ENCODE measurements around the gene MYBBP1A.

The MYBBP1A gene

DNA sequence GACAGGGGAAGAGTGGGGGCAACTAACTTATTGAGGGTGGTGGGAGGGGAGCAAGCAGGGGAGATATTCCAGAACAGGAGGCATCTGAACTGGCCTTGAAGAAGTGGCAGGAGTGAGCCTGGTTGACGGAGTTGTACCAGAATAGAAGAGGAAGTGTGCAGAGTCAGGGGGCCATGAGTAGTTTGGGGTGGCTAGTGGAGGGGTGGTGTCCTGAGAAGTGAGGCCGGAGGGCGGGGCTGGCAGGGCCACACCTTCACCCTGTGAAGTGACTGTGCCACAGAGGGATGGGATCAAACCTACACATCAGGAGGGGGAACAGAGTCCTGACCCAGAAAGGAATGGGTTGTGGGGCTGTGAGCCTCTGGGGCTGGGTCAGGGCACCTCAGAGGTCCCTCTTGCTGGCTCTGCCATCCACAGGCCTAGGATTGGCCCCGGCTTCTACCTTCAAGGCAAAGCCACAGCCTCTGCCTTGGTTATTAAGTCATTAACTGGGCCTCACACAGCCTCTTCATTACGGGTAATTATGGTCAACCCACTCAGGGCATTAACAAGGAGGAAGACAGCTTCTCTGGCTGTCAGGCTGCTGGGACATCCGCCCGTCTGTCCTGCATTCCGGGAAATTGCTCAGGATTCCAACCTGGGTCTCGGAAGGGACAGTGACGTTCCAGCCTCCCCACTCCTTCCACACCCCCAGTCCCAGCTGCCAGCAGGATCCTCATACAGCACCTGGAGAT, 43.8 kb downstream of the MYBBP1A start:
- peaks cover 6% of the 10 kb centered on the region; the same call in 1 of the 2 replicates for H3K4me1 ChIP-seq (ENCODE audit: control insufficient read depth, low read length)
- no peak overlapping the region for H3K4me3 ChIP-seq (ENCODE audit: low read length)
- no peaks in the 10 kb centered on the region for H3K79me2 ChIP-seq (ENCODE audit: control insufficient read depth, low read length)
- H3K27me3 ChIP-seq (ENCODE audit: control insufficient read depth, low read length), result no peaks in the 10 kb centered on the region
- no peaks in the 10 kb centered on the region for H3F3A ChIP-seq (ENCODE audit: control insufficient read depth, insufficient read depth)
- no peak for TF ChIP-seq EZH2phosphoT487 (IDR thresholded peaks at IDR 0.05; ENCODE audit: borderline replicate concordance, low read length)
- TF ChIP-seq, protein P1, sequence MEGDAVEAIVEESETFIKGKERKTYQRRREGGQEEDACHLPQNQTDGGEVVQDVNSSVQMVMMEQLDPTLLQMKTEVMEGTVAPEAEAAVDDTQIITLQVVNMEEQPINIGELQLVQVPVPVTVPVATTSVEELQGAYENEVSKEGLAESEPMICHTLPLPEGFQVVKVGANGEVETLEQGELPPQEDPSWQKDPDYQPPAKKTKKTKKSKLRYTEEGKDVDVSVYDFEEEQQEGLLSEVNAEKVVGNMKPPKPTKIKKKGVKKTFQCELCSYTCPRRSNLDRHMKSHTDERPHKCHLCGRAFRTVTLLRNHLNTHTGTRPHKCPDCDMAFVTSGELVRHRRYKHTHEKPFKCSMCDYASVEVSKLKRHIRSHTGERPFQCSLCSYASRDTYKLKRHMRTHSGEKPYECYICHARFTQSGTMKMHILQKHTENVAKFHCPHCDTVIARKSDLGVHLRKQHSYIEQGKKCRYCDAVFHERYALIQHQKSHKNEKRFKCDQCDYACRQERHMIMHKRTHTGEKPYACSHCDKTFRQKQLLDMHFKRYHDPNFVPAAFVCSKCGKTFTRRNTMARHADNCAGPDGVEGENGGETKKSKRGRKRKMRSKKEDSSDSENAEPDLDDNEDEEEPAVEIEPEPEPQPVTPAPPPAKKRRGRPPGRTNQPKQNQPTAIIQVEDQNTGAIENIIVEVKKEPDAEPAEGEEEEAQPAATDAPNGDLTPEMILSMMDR (IDR thresholded peaks at IDR 0.05; ENCODE audit: low read depth, low read length, poor library complexity, severe bottlenecking), result no peak
- no peaks in the 10 kb centered on the region for H4K20me1 ChIP-seq (ENCODE audit: control insufficient read depth, insufficient read depth, low read depth, low read length)
- H3K4me2 ChIP-seq (ENCODE audit: low read length), result no peak overlapping the region
- no peak overlapping the region for H3K27ac ChIP-seq (ENCODE audit: low read depth, low read length)
- H3K9me2 ChIP-seq (replicated peaks; ENCODE audit: control insufficient read depth, low read length), result no peaks in the 10 kb centered on the region
- H3K9me3 ChIP-seq (ENCODE audit: control insufficient read depth, insufficient read depth, low read length), result no peaks in the 10 kb centered on the region
- H3K36me3 ChIP-seq (ENCODE audit: control insufficient read depth, low read length), result no peaks in the 10 kb centered on the region

DNA sequence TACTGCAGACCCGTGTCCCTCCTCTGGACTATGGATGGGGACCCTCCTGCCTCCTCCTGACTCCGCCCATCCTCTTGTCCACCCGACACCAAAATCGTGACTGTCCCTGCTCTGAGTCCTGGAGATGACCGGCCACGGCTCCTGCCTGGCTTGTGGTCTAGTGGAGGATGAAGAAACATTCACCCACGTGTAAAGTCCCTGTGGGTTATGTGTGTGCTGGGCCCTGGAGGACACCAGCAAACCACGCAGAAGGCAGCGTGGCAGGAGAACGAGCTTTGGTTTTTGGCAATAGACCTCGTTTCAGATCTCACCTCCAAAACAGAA, 44.6 kb downstream of the MYBBP1A start:
- Histone ChIP-seq H3K9me2 (replicated peaks; ENCODE audit: control insufficient read depth, low read length) (no peaks in the 10 kb centered on the region), H4K20me1 (ENCODE audit: control insufficient read depth, insufficient read depth, low read depth, low read length) (no peaks in the 10 kb centered on the region), H3K79me2 (ENCODE audit: control insufficient read depth, low read length) (no peaks in the 10 kb centered on the region), H3K36me3 (ENCODE audit: control insufficient read depth, low read length) (no peaks in the 10 kb centered on the region), H3K4me1 (ENCODE audit: control insufficient read depth, low read length) (peaks cover 6% of the 10 kb centered on the region; the same call in 1 of the 2 replicates), H3K9me3 (ENCODE audit: control insufficient read depth, insufficient read depth, low read length) (no peaks in the 10 kb centered on the region), H3K27ac (ENCODE audit: low read depth, low read length) (no peak overlapping the region), H3F3A (ENCODE audit: control insufficient read depth, insufficient read depth) (no peaks in the 10 kb centered on the region), H3K27me3 (ENCODE audit: control insufficient read depth, low read length) (no peaks in the 10 kb centered on the region), H3K4me2 (ENCODE audit: low read length) (no peak overlapping the region), H3K4me3 (ENCODE audit: low read length) (no peak overlapping the region)
- TF ChIP-seq EZH2phosphoT487 (IDR thresholded peaks at IDR 0.05; ENCODE audit: borderline replicate concordance, low read length), result no peak

DNA sequence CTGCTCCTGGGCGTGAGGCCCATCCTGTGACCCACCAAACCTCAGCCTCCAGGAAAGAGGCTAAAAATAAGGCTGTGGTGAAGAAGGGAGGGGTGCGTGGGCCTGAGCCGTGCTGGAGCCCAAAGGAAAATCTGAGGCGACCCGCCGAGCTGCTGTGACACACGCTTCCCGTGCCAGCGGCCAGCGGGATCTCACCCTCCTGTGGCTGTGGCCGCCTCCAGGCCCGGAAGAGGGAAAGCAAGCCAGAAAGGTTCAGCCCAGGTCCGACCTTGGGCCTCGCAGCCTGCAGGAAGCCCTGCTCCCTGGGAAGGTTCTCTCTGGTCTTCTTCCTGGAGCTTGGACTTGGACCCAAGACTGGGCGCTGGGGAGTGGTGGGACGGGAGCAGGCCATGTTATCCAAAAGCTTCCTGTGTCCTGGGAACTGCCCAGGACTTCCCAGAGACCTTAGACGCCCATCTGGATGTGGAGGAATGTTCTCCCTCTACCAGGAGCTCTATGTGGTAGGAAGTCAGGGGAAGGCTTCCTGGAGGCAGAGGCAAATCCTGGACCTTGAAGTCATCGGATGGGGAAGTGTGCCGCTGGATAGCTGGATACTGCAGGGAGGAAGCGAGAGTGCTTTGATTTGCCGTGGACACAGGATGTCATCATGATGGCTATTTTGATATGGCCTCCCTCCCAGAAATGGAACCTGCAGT, 45.1 kb downstream of the MYBBP1A start:
- Histone ChIP-seq H3K4me1 (ENCODE audit: control insufficient read depth, low read length) (peaks cover 6% of the 10 kb centered on the region; the same call in 1 of the 2 replicates), H3K36me3 (ENCODE audit: control insufficient read depth, low read length) (no peaks in the 10 kb centered on the region), H3K9me3 (ENCODE audit: control insufficient read depth, insufficient read depth, low read length) (no peaks in the 10 kb centered on the region), H3K4me3 (ENCODE audit: low read length) (no peak overlapping the region), H3F3A (ENCODE audit: control insufficient read depth, insufficient read depth) (no peaks in the 10 kb centered on the region), H4K20me1 (ENCODE audit: control insufficient read depth, insufficient read depth, low read depth, low read length) (no peaks in the 10 kb centered on the region), H3K27ac (ENCODE audit: low read depth, low read length) (no peak overlapping the region), H3K79me2 (ENCODE audit: control insufficient read depth, low read length) (no peaks in the 10 kb centered on the region), H3K27me3 (ENCODE audit: control insufficient read depth, low read length) (no peaks in the 10 kb centered on the region), H3K9me2 (replicated peaks; ENCODE audit: control insufficient read depth, low read length) (no peaks in the 10 kb centered on the region), H3K4me2 (ENCODE audit: low read length) (no peak overlapping the region)
- TF ChIP-seq EZH2phosphoT487 (IDR thresholded peaks at IDR 0.05; ENCODE audit: borderline replicate concordance, low read length), result no peak
- TF ChIP-seq, protein P1 (IDR thresholded peaks at IDR 0.05; ENCODE audit: low read depth, low read length, poor library complexity, severe bottlenecking), result no peak

DNA sequence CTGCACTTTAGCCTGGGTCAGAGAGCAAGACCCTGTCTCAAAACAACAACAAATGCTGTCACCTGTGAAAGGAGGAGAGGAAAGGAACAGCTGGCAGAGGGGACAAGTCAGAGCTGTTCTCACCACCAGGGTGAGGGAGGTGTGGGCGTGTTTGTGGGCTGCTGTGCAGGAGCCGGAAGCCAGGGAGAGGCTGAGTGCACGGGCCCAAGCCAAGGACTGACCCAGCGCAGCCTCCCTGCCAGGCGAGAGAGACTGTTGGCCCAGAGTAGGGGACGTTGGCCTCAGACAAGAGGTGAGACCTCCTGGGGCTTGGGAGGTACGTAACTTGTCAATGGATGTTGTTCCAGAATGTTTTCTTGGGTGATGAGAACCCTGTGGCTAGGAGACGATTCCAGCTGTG, 45.8 kb downstream of the MYBBP1A start:
- Histone ChIP-seq H3K27ac (ENCODE audit: low read depth, low read length) (no peak overlapping the region), H3K4me2 (ENCODE audit: low read length) (no peak overlapping the region), H3F3A (ENCODE audit: control insufficient read depth, insufficient read depth) (no peaks in the 10 kb centered on the region), H3K4me1 (ENCODE audit: control insufficient read depth, low read length) (peaks cover 8% of the 10 kb centered on the region), H3K9me2 (replicated peaks; ENCODE audit: control insufficient read depth, low read length) (no peaks in the 10 kb centered on the region), H4K20me1 (ENCODE audit: control insufficient read depth, insufficient read depth, low read depth, low read length) (no peaks in the 10 kb centered on the region), H3K79me2 (ENCODE audit: control insufficient read depth, low read length) (no peaks in the 10 kb centered on the region), H3K4me3 (ENCODE audit: low read length) (no peak overlapping the region), H3K27me3 (ENCODE audit: control insufficient read depth, low read length) (no peaks in the 10 kb centered on the region), H3K9me3 (ENCODE audit: control insufficient read depth, insufficient read depth, low read length) (no peaks in the 10 kb centered on the region), H3K36me3 (ENCODE audit: control insufficient read depth, low read length) (no peaks in the 10 kb centered on the region)
- no peak for TF ChIP-seq EZH2phosphoT487 (IDR thresholded peaks at IDR 0.05; ENCODE audit: borderline replicate concordance, low read length)
- TF ChIP-seq, protein P1 (IDR thresholded peaks at IDR 0.05; ENCODE audit: low read depth, low read length, poor library complexity, severe bottlenecking), result no peak

Measured in DOHH2 (cell line).